ENCODE data around the gene ZGRF1.

The ZGRF1 gene

GRCh38 chr4:112592717-112593116 lies 44.0 kb downstream of the ZGRF1 start:
- Histone ChIP-seq H3K27me3 (ENCODE audit: control insufficient read depth in 1 of 2, insufficient read depth in 2 of 2, low read length in 2 of 2) (no peaks in the 10 kb centered on the region), H3K4me3 (ENCODE audit: low read length in 2 of 2) (no peak overlapping the region), H3K36me3 (ENCODE audit: control insufficient read depth in 2 of 2, insufficient read depth in 2 of 2, low read length in 2 of 2) (no peaks in the 10 kb centered on the region), H3K9me3 (ENCODE audit: control insufficient read depth in 2 of 2, low read length in 2 of 2) (no peaks in the 10 kb centered on the region), H3K4me1 (ENCODE audit: control insufficient read depth, insufficient read depth, low read length) (no peaks in the 10 kb centered on the region), H3K27ac (ENCODE audit: low read length) (no peak overlapping the region), H3K9ac (ENCODE audit: low read length in 2 of 2) (no peak overlapping the region)

GRCh38 chr4:112591593-112591992 lies 45.1 kb downstream of the ZGRF1 start:
- Histone ChIP-seq H3K9ac (ENCODE audit: low read length in 2 of 2) (no peak overlapping the region), H3K27ac (ENCODE audit: low read length) (no peak overlapping the region), H3K27me3 (ENCODE audit: control insufficient read depth in 1 of 2, insufficient read depth in 2 of 2, low read length in 2 of 2) (no peaks in the 10 kb centered on the region), H3K4me3 (ENCODE audit: low read length in 2 of 2) (no peak overlapping the region), H3K9me3 (ENCODE audit: control insufficient read depth in 2 of 2, low read length in 2 of 2) (no peaks in the 10 kb centered on the region), H3K36me3 (ENCODE audit: control insufficient read depth in 2 of 2, insufficient read depth in 2 of 2, low read length in 2 of 2) (no peaks in the 10 kb centered on the region), H3K4me1 (ENCODE audit: control insufficient read depth, insufficient read depth, low read length) (no peaks in the 10 kb centered on the region)

DNA sequence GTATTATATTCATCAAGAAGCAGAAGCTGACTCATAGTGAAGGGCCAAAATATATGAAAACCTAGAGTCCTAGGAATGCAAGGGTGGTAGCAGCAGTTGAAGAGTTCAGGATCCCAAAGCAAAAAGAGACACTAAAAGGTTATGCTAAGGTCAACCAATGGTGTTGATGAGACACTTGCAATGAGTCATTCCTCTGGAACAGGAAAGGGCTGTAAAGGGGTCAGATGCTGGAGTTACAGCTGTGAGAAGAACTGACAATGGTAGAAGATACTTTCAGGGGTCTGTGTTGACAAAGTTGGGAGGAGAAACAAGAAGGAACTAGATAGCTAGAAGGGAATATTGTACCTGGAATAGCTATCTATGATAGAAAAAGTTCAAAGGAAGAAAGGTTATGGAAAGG lies 47.5 kb downstream of the ZGRF1 start:
- H3K27me3 ChIP-seq (ENCODE audit: control insufficient read depth in 1 of 2, insufficient read depth in 2 of 2, low read length in 2 of 2), result no peaks in the 10 kb centered on the region
- no peaks in the 10 kb centered on the region for H3K36me3 ChIP-seq (ENCODE audit: control insufficient read depth in 2 of 2, insufficient read depth in 2 of 2, low read length in 2 of 2)
- no peak overlapping the region for H3K27ac ChIP-seq (ENCODE audit: low read length)
- no peaks in the 10 kb centered on the region for H3K4me1 ChIP-seq (ENCODE audit: control insufficient read depth, insufficient read depth, low read length)
- H3K4me3 ChIP-seq (ENCODE audit: low read length in 2 of 2), result no peak overlapping the region
- H3K9ac ChIP-seq (ENCODE audit: low read length in 2 of 2), result no peak overlapping the region
- H3K9me3 ChIP-seq (ENCODE audit: control insufficient read depth in 2 of 2, low read length in 2 of 2), result no peaks in the 10 kb centered on the region

- no peaks in the 10 kb centered on the region for H3K4me1 ChIP-seq (ENCODE audit: control insufficient read depth, insufficient read depth, low read length)
- H3K27ac ChIP-seq (ENCODE audit: low read length), result no peak overlapping the region
- H3K36me3 ChIP-seq (ENCODE audit: control insufficient read depth in 2 of 2, insufficient read depth in 2 of 2, low read length in 2 of 2), result peaks cover 3% of the 10 kb centered on the region in 2 donors
- H3K9ac ChIP-seq (ENCODE audit: low read length in 2 of 2), result no peak overlapping the region
- H3K27me3 ChIP-seq (ENCODE audit: control insufficient read depth in 1 of 2, insufficient read depth in 2 of 2, low read length in 2 of 2), result no peaks in the 10 kb centered on the region
- no peak overlapping the region for H3K4me3 ChIP-seq (ENCODE audit: low read length in 2 of 2)
- no peaks in the 10 kb centered on the region for H3K9me3 ChIP-seq (ENCODE audit: control insufficient read depth in 2 of 2, low read length in 2 of 2)
Measured at GRCh38 chr4:112585977-112586736, 50.6 kb downstream of the ZGRF1 start.

GRCh38 chr4:112567536-112567935 lies 69.2 kb downstream of the ZGRF1 start:
- H3K4me1 ChIP-seq (ENCODE audit: control insufficient read depth, insufficient read depth, low read length), result no peaks in the 10 kb centered on the region
- H3K36me3 ChIP-seq (ENCODE audit: control insufficient read depth in 2 of 2, insufficient read depth in 2 of 2, low read length in 2 of 2), result no peaks in the 10 kb centered on the region
- H3K27ac ChIP-seq (ENCODE audit: low read length), result no peak overlapping the region
- H3K9ac ChIP-seq (ENCODE audit: low read length in 2 of 2), result no peak overlapping the region
- no peak overlapping the region for H3K4me3 ChIP-seq (ENCODE audit: low read length in 2 of 2)
- no peaks in the 10 kb centered on the region for H3K27me3 ChIP-seq (ENCODE audit: control insufficient read depth in 1 of 2, insufficient read depth in 2 of 2, low read length in 2 of 2)
- no peaks in the 10 kb centered on the region for H3K9me3 ChIP-seq (ENCODE audit: control insufficient read depth in 2 of 2, low read length in 2 of 2)

GRCh38 chr4:112564706-112565270 lies 71.9 kb downstream of the ZGRF1 start:
- Histone ChIP-seq H3K4me3 (ENCODE audit: low read length in 2 of 2) (no peak overlapping the region), H3K27me3 (ENCODE audit: control insufficient read depth in 1 of 2, insufficient read depth in 2 of 2, low read length in 2 of 2) (no peaks in the 10 kb centered on the region), H3K9me3 (ENCODE audit: control insufficient read depth in 2 of 2, low read length in 2 of 2) (no peaks in the 10 kb centered on the region), H3K4me1 (ENCODE audit: control insufficient read depth, insufficient read depth, low read length) (no peaks in the 10 kb centered on the region), H3K9ac (ENCODE audit: low read length in 2 of 2) (no peak overlapping the region), H3K36me3 (ENCODE audit: control insufficient read depth in 2 of 2, insufficient read depth in 2 of 2, low read length in 2 of 2) (no peaks in the 10 kb centered on the region), H3K27ac (ENCODE audit: low read length) (no peak overlapping the region)

GRCh38 chr4:112563431-112564200 lies 73.1 kb downstream of the ZGRF1 start:
- H3K4me3 ChIP-seq (ENCODE audit: low read length in 2 of 2), result no peak overlapping the region
- H3K27ac ChIP-seq (ENCODE audit: low read length), result no peak overlapping the region
- H3K4me1 ChIP-seq (ENCODE audit: control insufficient read depth, insufficient read depth, low read length), result no peaks in the 10 kb centered on the region
- H3K9me3 ChIP-seq (ENCODE audit: control insufficient read depth in 2 of 2, low read length in 2 of 2), result no peaks in the 10 kb centered on the region
- H3K27me3 ChIP-seq (ENCODE audit: control insufficient read depth in 1 of 2, insufficient read depth in 2 of 2, low read length in 2 of 2), result no peaks in the 10 kb centered on the region
- H3K9ac ChIP-seq (ENCODE audit: low read length in 2 of 2), result no peak overlapping the region
- no peaks in the 10 kb centered on the region for H3K36me3 ChIP-seq (ENCODE audit: control insufficient read depth in 2 of 2, insufficient read depth in 2 of 2, low read length in 2 of 2)

- Histone ChIP-seq H3K36me3 (ENCODE audit: control insufficient read depth in 2 of 2, insufficient read depth in 2 of 2, low read length in 2 of 2) (no peaks in the 10 kb centered on the region), H3K27me3 (ENCODE audit: control insufficient read depth in 1 of 2, insufficient read depth in 2 of 2, low read length in 2 of 2) (no peaks in the 10 kb centered on the region), H3K9me3 (ENCODE audit: control insufficient read depth in 2 of 2, low read length in 2 of 2) (no peaks in the 10 kb centered on the region), H3K4me3 (ENCODE audit: low read length in 2 of 2) (no peak overlapping the region), H3K9ac (ENCODE audit: low read length in 2 of 2) (no peak overlapping the region), H3K4me1 (ENCODE audit: control insufficient read depth, insufficient read depth, low read length) (no peaks in the 10 kb centered on the region), H3K27ac (ENCODE audit: low read length) (no peak overlapping the region)
Measured at GRCh38 chr4:112562254-112562879, 74.3 kb downstream of the ZGRF1 start.

DNA sequence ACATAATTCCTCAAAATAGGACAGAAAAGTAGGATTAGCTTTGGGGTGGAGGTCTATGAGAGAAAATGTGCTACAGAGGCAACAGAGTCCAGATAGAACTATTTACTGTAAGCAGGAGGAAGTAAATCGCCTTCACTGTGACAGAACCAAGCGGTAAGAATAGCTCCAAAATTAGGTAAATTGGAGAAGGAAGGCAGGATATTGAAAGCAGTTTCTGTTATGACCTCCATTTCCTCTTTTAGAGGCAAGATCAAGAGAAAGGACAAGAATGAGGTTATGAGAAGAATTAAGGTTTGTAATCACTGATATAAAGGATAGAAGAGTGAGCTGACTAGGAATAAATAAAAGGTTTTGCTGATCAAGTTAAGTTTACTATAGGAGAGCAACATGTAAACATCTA lies 76.6 kb downstream of the ZGRF1 start:
- H3K4me1 ChIP-seq (ENCODE audit: control insufficient read depth, insufficient read depth, low read length), result no peaks in the 10 kb centered on the region
- H3K4me3 ChIP-seq (ENCODE audit: low read length in 2 of 2), result no peak overlapping the region
- H3K27me3 ChIP-seq (ENCODE audit: control insufficient read depth in 1 of 2, insufficient read depth in 2 of 2, low read length in 2 of 2), result no peaks in the 10 kb centered on the region
- no peak overlapping the region for H3K9ac ChIP-seq (ENCODE audit: low read length in 2 of 2)
- no peak overlapping the region for H3K27ac ChIP-seq (ENCODE audit: low read length)
- no peaks in the 10 kb centered on the region for H3K9me3 ChIP-seq (ENCODE audit: control insufficient read depth in 2 of 2, low read length in 2 of 2)
- no peaks in the 10 kb centered on the region for H3K36me3 ChIP-seq (ENCODE audit: control insufficient read depth in 2 of 2, insufficient read depth in 2 of 2, low read length in 2 of 2)

- Histone ChIP-seq H3K4me3 (ENCODE audit: low read length in 2 of 2) (no peak overlapping the region), H3K4me1 (ENCODE audit: control insufficient read depth, insufficient read depth, low read length) (no peaks in the 10 kb centered on the region), H3K9ac (ENCODE audit: low read length in 2 of 2) (no peak overlapping the region), H3K36me3 (ENCODE audit: control insufficient read depth in 2 of 2, insufficient read depth in 2 of 2, low read length in 2 of 2) (no peaks in the 10 kb centered on the region), H3K27ac (ENCODE audit: low read length) (no peak overlapping the region), H3K27me3 (ENCODE audit: control insufficient read depth in 1 of 2, insufficient read depth in 2 of 2, low read length in 2 of 2) (no peaks in the 10 kb centered on the region), H3K9me3 (ENCODE audit: control insufficient read depth in 2 of 2, low read length in 2 of 2) (no peaks in the 10 kb centered on the region)
Measured at GRCh38 chr4:112559053-112559452, 77.7 kb downstream of the ZGRF1 start.
